Activated T-helper 2 cell treated with anti-CD3 and anti-CD28 coated beads, Interferon-gamma antibody, Interleukin-2, Interleukin-4, amounts not matched to agents 10 μg/mL and 5 μg/mL and 100 μg/mL, durations not matched to agents 14 hours and 24 hours and 36 hours (primary cell): ENCODE measurements around the gene TSPAN31. TPM values are rescaled to one million over a fixed set of nuclear protein-coding genes. Genes with fewer than 3 reads are reported as not detected.
"Not testable (repeated sequence)": the region's sequence is repeated elsewhere in the genome, so short reads cannot be mapped to it uniquely, and the experiment has no call there.

Source experiments
- DNase-seq: peaks from one replicate; pipeline ENCODE4 v3.0.0; 2021; ENCODE audit warnings: low spot score
- H3K27ac Mint-ChIP-seq: one replicate; pipeline ENCODE4 v1.8.0; 2021; ENCODE audit warnings: mixed read lengths
- H3K27me3 Mint-ChIP-seq: one replicate; pipeline ENCODE4 v1.8.0; 2021; ENCODE audit warnings: low read depth, mixed read lengths
- H3K36me3 Mint-ChIP-seq: one replicate; pipeline ENCODE4 v1.8.0; 2021; ENCODE audit warnings: low read depth, mixed read lengths
- H3K4me1 Mint-ChIP-seq: one replicate; pipeline ENCODE4 v1.8.0; 2021; ENCODE audit warnings: low read depth, mixed read lengths
- H3K4me3 Mint-ChIP-seq: one replicate; pipeline ENCODE4 v1.8.0; 2021; ENCODE audit warnings: low read depth, mild to moderate bottlenecking, moderate library complexity, mixed read lengths
- H3K9me3 Mint-ChIP-seq: one replicate; pipeline ENCODE4 v1.8.0; 2021; ENCODE audit warnings: mixed read lengths
- intact Hi-C: fragments of 100-400 bp; cut with micrococcal nuclease; formaldehyde crosslinking; loops from one replicate; pipeline ENCODE4 v1.15.1; 2023
- total RNA-seq: library from RNA; stranded (reverse); gene quantifications from 2 replicates; pipeline ENCODE4 v1.2.3, GENCODE V29; 2022

Gene TSPAN31, protein sequence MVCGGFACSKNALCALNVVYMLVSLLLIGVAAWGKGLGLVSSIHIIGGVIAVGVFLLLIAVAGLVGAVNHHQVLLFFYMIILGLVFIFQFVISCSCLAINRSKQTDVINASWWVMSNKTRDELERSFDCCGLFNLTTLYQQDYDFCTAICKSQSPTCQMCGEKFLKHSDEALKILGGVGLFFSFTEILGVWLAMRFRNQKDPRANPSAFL
- 23.9 and 27.0 TPM in 2 replicates for total RNA-seq

DNA sequence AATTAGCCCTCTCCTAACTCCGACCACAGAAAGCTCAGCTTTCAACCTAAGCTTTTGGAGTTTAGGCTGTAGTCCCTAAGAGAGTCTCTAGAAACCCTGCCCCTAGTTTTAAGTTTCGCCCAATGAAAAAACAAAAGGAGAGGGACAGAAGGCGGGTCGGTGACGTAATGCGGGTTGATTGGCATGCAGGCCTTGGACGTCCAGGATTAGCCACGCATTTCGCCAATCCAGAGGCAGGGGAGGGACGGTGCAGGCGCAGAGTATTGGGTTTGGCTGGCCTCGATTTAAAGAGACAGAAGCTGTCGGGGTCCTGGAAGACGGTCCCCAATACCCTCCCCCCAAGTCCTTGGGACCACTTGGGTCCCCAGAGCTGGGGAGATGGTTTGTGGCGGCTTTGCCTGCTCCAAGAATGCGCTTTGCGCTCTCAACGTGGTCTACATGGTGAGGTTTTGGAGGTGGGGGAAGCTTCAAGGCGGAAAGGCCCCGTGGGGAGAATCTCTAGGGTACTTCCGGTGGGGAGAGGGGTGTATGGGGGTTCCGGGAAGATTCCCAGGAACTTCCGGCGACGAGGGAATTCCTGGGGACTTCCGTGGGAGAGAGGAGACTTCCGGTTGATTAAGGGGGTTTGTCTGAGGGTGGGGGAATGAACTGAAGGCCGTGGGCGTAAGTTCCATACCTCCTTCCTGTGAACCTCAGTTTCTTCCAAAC is at the start of gene TSPAN31:
Gene TSPAN31, plus strand, starts transcription at position 263 of the 708 bp plus-strand sequence. Its CDS starts 116 bp downstream, at position 379.
- Mint-ChIP-seq H3K36me3 (peaks cover 42% of the 10 kb centered on the region), H3K4me3 (peak within 1 kb of the TSS; percentile 89), H3K9me3 (no peaks in the 10 kb centered on the region), H3K27ac (peak within 1 kb of the TSS; percentile 93), H3K4me1 (peaks cover 38% of the 10 kb centered on the region), H3K27me3 (no peaks in the 10 kb centered on the region)
- intact Hi-C loops, result loop anchor here (1.0 to 5.0 kb wide), 4 partner anchors 7 to 258 kb away; partner anchors contain the start of genes B4GALNT1, CDK4, MARS1 and OS9
- peak; percentile 91 for DNase-seq

GRCh38 chr12:57695770-57696432 is 48.9 kb upstream of the TSPAN31 start:
- H3K9me3 Mint-ChIP-seq, result no peaks in the 10 kb centered on the region
- no peaks in the 10 kb centered on the region for H3K4me1 Mint-ChIP-seq
- no peak for DNase-seq
- intact Hi-C loops, result loop anchor here (2.0 kb wide), 2 partner anchors 49 to 63 kb away; partner anchors contain the start of genes B4GALNT1 and TSPAN31
- peaks cover 47% of the 10 kb centered on the region for H3K36me3 Mint-ChIP-seq
- peaks cover 3% of the 10 kb centered on the region for H3K27me3 Mint-ChIP-seq
- no peak overlapping the region for H3K27ac Mint-ChIP-seq
- peak overlapping the region; percentile 41 for H3K4me3 Mint-ChIP-seq

- H3K4me1 Mint-ChIP-seq, result no peaks in the 10 kb centered on the region
- no peak for DNase-seq
- intact Hi-C loops, result no loop called here
- H3K27me3 Mint-ChIP-seq, result no peaks in the 10 kb centered on the region
- no peaks in the 10 kb centered on the region for H3K9me3 Mint-ChIP-seq
- H3K4me3 Mint-ChIP-seq, result no peak overlapping the region
- H3K27ac Mint-ChIP-seq, result no peak overlapping the region
- peaks cover 51% of the 10 kb centered on the region for H3K36me3 Mint-ChIP-seq
Observed at GRCh38 chr12:57697076-57697475, 47.8 kb upstream of the TSPAN31 start.

DNA sequence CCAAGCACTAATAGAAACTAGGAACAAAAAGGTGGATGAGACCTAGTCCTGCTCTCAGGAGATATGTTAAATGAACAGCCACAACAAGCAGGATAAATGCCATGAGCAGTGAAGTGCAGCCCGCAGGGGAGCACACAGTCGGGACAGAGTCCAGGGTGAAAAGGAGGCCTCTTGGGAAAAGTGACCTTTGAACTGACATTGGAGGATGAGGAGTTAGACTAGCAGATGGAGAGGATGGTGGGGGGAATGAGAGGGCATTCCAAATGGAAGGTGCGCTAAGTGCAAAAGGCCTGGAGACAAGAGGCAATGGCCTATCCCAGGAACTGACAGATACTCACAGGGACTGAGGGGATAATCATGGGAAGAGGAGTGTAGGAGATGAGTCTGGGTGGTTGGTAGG is 46.4 kb upstream of the TSPAN31 start:
- H3K4me3 Mint-ChIP-seq, result no peak overlapping the region
- no peak for DNase-seq
- H3K36me3 Mint-ChIP-seq, result peaks cover 65% of the 10 kb centered on the region
- no peaks in the 10 kb centered on the region for H3K27me3 Mint-ChIP-seq
- intact Hi-C loops, result no loop called here
- no peaks in the 10 kb centered on the region for H3K9me3 Mint-ChIP-seq
- H3K4me1 Mint-ChIP-seq, result no peaks in the 10 kb centered on the region
- no peak overlapping the region for H3K27ac Mint-ChIP-seq

GRCh38 chr12:57700317-57700716 is 44.5 kb upstream of the TSPAN31 start:
- peaks cover 81% of the 10 kb centered on the region for H3K36me3 Mint-ChIP-seq
- peaks cover 4% of the 10 kb centered on the region for H3K9me3 Mint-ChIP-seq
- H3K4me1 Mint-ChIP-seq, result no peaks in the 10 kb centered on the region
- H3K27me3 Mint-ChIP-seq, result no peaks in the 10 kb centered on the region
- no peak for DNase-seq
- no peak overlapping the region for H3K4me3 Mint-ChIP-seq
- intact Hi-C loops, result no loop called here
- no peak overlapping the region for H3K27ac Mint-ChIP-seq

GRCh38 chr12:57707250-57707649 is 37.6 kb upstream of the TSPAN31 start:
- Mint-ChIP-seq H3K4me1 (peaks cover 3% of the 10 kb centered on the region), H3K4me3 (no peak overlapping the region), H3K9me3 (peaks cover 4% of the 10 kb centered on the region), H3K27ac (no peak overlapping the region), H3K36me3 (peaks cover 73% of the 10 kb centered on the region), H3K27me3 (no peaks in the 10 kb centered on the region)
- intact Hi-C loops, result no loop called here
- DNase-seq, result no peak

DNA sequence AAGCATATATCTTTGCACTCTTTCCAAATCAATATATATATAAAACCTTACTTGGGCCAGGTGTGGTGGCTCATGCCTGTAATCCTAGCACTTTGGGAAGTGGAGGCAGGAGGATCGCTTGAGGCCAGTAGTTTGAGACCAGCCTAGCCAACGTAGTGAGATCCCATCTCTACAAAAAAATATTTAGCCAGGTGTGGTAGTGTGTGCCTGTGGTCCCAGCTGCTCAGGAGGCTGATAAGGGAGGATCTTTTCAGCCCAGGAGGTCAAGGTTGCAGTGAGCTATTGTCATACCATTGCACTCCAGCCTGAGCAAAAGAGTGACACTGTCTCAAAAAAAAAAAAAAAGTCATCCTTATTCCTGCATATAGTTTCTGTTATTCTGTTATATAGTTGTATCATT is 36.5 kb upstream of the TSPAN31 start:
- peaks cover 4% of the 10 kb centered on the region for H3K9me3 Mint-ChIP-seq
- no peaks in the 10 kb centered on the region for H3K27me3 Mint-ChIP-seq
- intact Hi-C loops, result no loop called here
- peaks cover 71% of the 10 kb centered on the region for H3K36me3 Mint-ChIP-seq
- no peak for DNase-seq
- H3K4me1 Mint-ChIP-seq, result peaks cover 3% of the 10 kb centered on the region
- H3K4me3 Mint-ChIP-seq, result no peak overlapping the region
- no peak overlapping the region for H3K27ac Mint-ChIP-seq

DNA sequence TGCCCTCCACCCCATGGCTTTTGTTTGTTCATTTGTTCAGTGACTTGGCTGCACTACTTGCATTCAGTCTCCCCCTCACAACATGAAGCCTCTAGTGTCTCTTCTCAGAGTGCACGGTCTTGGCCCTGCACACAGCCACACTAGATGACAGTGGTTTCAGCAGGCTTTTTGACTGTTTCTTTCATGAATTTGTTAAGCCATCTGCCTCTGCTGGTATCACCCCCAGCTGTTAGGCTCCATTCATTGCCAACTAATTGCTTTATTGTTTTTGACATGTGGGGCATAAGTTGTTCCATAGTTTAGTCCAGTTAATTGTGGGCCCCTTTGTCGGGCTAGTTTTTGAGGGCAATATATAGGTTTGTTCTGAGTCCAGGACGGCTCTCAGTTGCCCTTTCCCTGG is 32.1 kb upstream of the TSPAN31 start:
- H3K27me3 Mint-ChIP-seq, result no peaks in the 10 kb centered on the region
- no peak for DNase-seq
- no peak overlapping the region for H3K27ac Mint-ChIP-seq
- H3K9me3 Mint-ChIP-seq, result no peaks in the 10 kb centered on the region
- H3K4me3 Mint-ChIP-seq, result no peak overlapping the region
- peaks cover 58% of the 10 kb centered on the region for H3K36me3 Mint-ChIP-seq
- H3K4me1 Mint-ChIP-seq, result peaks cover 3% of the 10 kb centered on the region
- intact Hi-C loops, result no loop called here

- H3K36me3 Mint-ChIP-seq, result peaks cover 60% of the 10 kb centered on the region
- H3K4me1 Mint-ChIP-seq, result peaks cover 3% of the 10 kb centered on the region
- no peak for DNase-seq
- no peak overlapping the region for H3K4me3 Mint-ChIP-seq
- intact Hi-C loops, result no loop called here
- H3K9me3 Mint-ChIP-seq, result no peaks in the 10 kb centered on the region
- no peaks in the 10 kb centered on the region for H3K27me3 Mint-ChIP-seq
- H3K27ac Mint-ChIP-seq, result no peak overlapping the region
Observed at GRCh38 chr12:57713209-57713608, 31.6 kb upstream of the TSPAN31 start.

- DNase-seq, H3K9me3 Mint-ChIP-seq, H3K4me3 Mint-ChIP-seq, H3K4me1 Mint-ChIP-seq, H3K27ac Mint-ChIP-seq, H3K27me3 Mint-ChIP-seq, intact Hi-C loops: not testable (repeated sequence)
- H3K36me3 Mint-ChIP-seq, result peaks cover 65% of the 10 kb centered on the region
Observed at GRCh38 chr12:57715036-57715748, 29.6 kb upstream of the TSPAN31 start.

- Mint-ChIP-seq H3K9me3 (no peaks in the 10 kb centered on the region), H3K4me3 (no peak overlapping the region), H3K4me1 (no peaks in the 10 kb centered on the region), H3K36me3 (peaks cover 65% of the 10 kb centered on the region), H3K27ac (no peak overlapping the region), H3K27me3 (no peaks in the 10 kb centered on the region)
- intact Hi-C loops, result no loop called here
- DNase-seq, result no peak
Observed at GRCh38 chr12:57715786-57716185, 29.1 kb upstream of the TSPAN31 start.

- intact Hi-C loops, result no loop called here
- Mint-ChIP-seq H3K4me3 (no peak overlapping the region), H3K27me3 (no peaks in the 10 kb centered on the region), H3K27ac (no peak overlapping the region), H3K4me1 (no peaks in the 10 kb centered on the region), H3K36me3 (peaks cover 65% of the 10 kb centered on the region), H3K9me3 (no peaks in the 10 kb centered on the region)
- DNase-seq, result no peak
Observed at GRCh38 chr12:57716305-57716704, 28.5 kb upstream of the TSPAN31 start.
